Type B pancreatic cell (in vitro differentiated cells): ENCODE data around the gene SPAG16. TPM values are rescaled to one million over a fixed set of nuclear protein-coding genes. Genes with fewer than 3 reads are reported as not detected.
"Not testable (repeated sequence)": the region's sequence is repeated elsewhere in the genome, so short reads cannot be mapped to it uniquely, and the experiment has no call there.

ENCODE experiments used
- DNase-seq: peaks from one replicate; pipeline ENCODE4 v3.0.0; 2021; ENCODE audit warnings: mixed read lengths; ENCODE audit not compliant: unreplicated experiment; ENCODE audit errors: extremely low spot score
- H3K27ac Mint-ChIP-seq: 2 replicates; pipeline ENCODE4 v1.8.0; 2021; ENCODE audit warnings: mild to moderate bottlenecking, mixed read lengths
- H3K27me3 Mint-ChIP-seq: 2 replicates; pipeline ENCODE4 v1.8.0; 2021; ENCODE audit warnings: mixed read lengths
- H3K36me3 Mint-ChIP-seq: 2 replicates; pipeline ENCODE4 v1.8.0; 2021; ENCODE audit warnings: mixed read lengths
- H3K4me1 Mint-ChIP-seq: one replicate; pipeline ENCODE4 v1.8.0; 2021; ENCODE audit warnings: mixed read lengths; ENCODE audit not compliant: unreplicated experiment
- H3K4me3 Mint-ChIP-seq: 2 replicates; pipeline ENCODE4 v1.8.0; 2021; ENCODE audit warnings: mild to moderate bottlenecking, mixed read lengths
- H3K9me3 Mint-ChIP-seq: 2 replicates; pipeline ENCODE4 v1.8.0; 2021; ENCODE audit warnings: mixed read lengths
- total RNA-seq: library from RNA; stranded (reverse); gene quantifications from 2 replicates; pipeline ENCODE4 v1.2.1, GENCODE V29; 2021; ENCODE audit warnings: low replicate concordance
- TF ChIP-seq, protein P1 (sequence below): fragments of 200-600 bp; sonication (generic); conservative IDR thresholded peaks from 2 replicates; pipeline ENCODE4 v1.5.0; 2021; ENCODE audit warnings: antibody characterized with exemption, mild to moderate bottlenecking

Gene SPAG16
- total RNA-seq, 1 donor from 2014 or later = 54.8 TPM

DNA sequence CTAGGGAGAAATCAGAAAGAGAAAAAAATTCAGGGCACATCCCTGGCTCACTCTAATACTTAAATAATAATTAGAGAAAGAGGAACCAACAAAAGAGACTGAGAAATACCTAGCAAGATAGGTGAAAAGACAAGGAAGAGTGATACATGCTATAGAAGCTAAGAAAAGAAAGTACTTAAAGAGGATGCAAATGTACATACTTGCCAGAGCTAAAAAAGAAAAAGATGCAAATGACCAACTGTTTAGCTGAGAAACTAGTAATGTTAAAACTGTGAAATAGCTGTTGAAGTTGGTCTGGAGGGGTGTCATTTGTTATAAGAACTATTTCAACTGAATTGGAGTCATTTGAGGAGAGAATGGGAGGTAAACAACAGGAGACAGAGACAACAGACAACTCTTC, 412.2 kb downstream of the SPAG16 start:
- TF ChIP-seq, protein P1, sequence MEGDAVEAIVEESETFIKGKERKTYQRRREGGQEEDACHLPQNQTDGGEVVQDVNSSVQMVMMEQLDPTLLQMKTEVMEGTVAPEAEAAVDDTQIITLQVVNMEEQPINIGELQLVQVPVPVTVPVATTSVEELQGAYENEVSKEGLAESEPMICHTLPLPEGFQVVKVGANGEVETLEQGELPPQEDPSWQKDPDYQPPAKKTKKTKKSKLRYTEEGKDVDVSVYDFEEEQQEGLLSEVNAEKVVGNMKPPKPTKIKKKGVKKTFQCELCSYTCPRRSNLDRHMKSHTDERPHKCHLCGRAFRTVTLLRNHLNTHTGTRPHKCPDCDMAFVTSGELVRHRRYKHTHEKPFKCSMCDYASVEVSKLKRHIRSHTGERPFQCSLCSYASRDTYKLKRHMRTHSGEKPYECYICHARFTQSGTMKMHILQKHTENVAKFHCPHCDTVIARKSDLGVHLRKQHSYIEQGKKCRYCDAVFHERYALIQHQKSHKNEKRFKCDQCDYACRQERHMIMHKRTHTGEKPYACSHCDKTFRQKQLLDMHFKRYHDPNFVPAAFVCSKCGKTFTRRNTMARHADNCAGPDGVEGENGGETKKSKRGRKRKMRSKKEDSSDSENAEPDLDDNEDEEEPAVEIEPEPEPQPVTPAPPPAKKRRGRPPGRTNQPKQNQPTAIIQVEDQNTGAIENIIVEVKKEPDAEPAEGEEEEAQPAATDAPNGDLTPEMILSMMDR = no peak
- Mint-ChIP-seq H3K27me3 (no peaks in the 10 kb centered on the region), H3K4me1 (no peaks in the 10 kb centered on the region), H3K36me3 (no peaks in the 10 kb centered on the region), H3K4me3 (no peak overlapping the region), H3K27ac (no peak overlapping the region), H3K9me3 (no peaks in the 10 kb centered on the region)
- no peak for DNase-seq

DNA sequence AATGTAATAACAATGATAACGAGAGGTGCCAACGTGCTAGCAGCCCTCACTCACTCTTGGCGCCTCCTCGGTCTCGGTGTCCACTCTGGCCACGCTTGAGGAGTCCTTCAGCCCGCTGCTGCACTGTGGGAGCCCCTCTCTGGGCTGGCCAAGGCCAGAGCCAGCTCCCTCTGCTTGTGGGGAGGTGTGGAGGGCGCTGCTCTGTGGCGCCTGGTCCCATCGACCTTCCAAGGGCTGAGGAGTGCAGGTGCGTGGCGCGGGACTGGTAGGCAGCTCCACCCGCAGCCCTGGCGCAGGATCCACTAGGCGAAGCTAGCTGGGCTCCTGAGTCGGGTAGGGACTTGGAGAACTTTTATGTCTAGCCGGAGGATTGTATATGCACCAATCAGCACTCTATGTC, 417.1 kb downstream of the SPAG16 start:
- H3K4me3 Mint-ChIP-seq, H3K27me3 Mint-ChIP-seq, H3K4me1 Mint-ChIP-seq: not testable (repeated sequence)

DNA sequence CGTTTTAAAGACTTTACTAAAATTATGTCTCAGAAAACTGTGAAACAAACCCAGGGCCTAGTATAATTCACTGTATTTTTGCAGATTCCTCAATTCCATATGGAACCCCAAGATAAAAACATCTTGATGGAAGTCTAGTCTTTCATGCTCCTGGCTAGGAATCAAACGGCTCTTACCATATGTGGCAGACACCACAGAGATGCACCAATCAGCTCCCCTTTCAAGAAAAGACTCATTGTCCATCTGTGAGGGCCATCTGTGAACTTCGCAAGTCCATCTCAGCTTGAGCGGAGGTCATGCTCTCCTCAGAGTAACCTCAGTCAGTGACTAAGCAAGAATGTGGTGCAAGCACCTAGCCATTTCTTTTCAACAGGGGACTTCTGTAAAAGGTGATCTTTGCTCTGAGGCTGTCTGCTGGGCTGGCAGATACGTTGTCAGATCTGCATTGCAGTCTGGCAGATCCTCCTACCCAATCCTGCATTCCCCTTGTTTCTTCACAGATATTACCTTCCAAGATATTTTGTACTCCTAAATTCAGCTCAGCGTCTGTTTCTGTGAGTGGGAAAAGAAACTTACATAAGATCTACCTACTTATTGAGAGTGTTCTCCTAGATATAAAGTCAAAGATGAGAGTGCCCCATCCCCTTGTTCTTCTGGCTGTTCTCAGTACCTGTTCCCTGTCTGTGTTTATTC, 419.3 kb downstream of the SPAG16 start:
- TF ChIP-seq, protein P1 = no peak
- Mint-ChIP-seq H3K4me1 (no peaks in the 10 kb centered on the region), H3K4me3 (no peak overlapping the region), H3K27me3 (no peaks in the 10 kb centered on the region), H3K27ac (no peak overlapping the region), H3K9me3 (no peaks in the 10 kb centered on the region), H3K36me3 (no peaks in the 10 kb centered on the region)
- no peak for DNase-seq

More for the DNA sequence above, 417.1 kb downstream of the SPAG16 start:
- H3K27ac Mint-ChIP-seq, H3K9me3 Mint-ChIP-seq, DNase-seq, H3K36me3 Mint-ChIP-seq: not testable (repeated sequence)

DNA sequence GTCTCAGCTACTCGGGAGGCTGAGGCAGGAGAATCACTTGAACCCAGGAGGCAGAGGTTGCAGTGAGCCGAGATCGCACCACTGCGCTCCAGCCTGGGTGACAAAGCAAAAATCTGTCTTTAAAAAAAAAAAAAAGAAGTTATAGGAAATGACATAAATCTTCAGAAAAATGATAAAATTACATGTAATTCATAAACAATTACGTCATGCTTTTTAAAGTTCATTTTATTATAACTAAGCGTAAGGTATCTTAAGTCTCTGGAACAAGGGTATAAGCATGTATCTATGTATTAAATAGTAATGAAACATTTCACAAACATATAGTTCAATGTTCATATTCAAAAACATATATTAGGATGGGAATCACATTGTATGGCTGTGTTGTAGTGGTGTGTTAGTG, 425.9 kb downstream of the SPAG16 start:
- Mint-ChIP-seq H3K4me3 (no peak overlapping the region), H3K36me3 (no peaks in the 10 kb centered on the region), H3K4me1 (no peaks in the 10 kb centered on the region), H3K27ac (no peak overlapping the region), H3K9me3 (no peaks in the 10 kb centered on the region), H3K27me3 (no peaks in the 10 kb centered on the region)
- DNase-seq = no peak
- TF ChIP-seq, protein P1 = no peak

DNA sequence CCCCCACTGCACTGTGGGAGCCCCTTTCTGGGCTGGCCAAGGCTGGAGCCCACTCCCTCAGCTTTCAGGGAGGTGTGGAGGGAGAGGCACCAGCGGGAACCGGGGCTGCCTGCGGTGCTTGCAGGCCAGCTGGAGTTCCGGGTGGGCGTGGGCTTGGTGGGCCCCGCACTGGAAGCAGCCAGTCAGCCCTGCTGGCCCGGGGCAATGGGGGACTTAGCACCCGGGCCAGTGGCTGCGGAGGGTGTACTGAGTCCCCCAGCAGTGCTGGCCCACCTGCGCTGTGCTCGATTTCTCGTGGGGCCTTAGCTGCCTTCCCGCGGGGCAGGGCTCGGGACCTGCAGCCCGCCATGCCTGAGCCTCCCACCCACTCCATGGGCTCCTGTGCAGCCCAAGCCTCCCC, 434.1 kb downstream of the SPAG16 start:
- not testable (repeated sequence) for H3K9me3 Mint-ChIP-seq, H3K4me3 Mint-ChIP-seq, H3K27me3 Mint-ChIP-seq, H3K4me1 Mint-ChIP-seq, DNase-seq, H3K27ac Mint-ChIP-seq, H3K36me3 Mint-ChIP-seq

DNA sequence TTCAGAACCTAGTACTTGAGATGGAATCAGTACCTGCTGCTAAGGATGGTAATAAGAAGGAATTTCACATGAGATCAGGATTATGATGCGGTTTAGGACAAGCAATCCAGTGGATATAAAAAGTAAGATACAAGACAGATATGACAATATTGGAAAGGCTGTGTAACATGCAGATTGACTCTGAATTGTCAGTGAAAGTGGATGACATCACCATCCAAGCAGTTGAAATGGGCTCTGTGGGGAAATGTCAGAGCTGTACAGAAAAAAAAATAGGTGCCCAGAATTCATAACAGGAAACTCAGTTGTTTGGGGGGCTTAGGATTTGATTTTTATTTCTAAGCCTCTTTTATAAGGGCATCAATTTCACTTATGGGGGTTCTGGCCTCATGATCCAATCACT, 438.3 kb downstream of the SPAG16 start:
- TF ChIP-seq, protein P1 = no peak
- H3K36me3 Mint-ChIP-seq = no peaks in the 10 kb centered on the region
- no peaks in the 10 kb centered on the region for H3K9me3 Mint-ChIP-seq
- DNase-seq = no peak
- H3K27ac Mint-ChIP-seq = no peak overlapping the region
- H3K4me3 Mint-ChIP-seq = no peak overlapping the region
- H3K27me3 Mint-ChIP-seq = no peaks in the 10 kb centered on the region
- H3K4me1 Mint-ChIP-seq = no peaks in the 10 kb centered on the region

DNA sequence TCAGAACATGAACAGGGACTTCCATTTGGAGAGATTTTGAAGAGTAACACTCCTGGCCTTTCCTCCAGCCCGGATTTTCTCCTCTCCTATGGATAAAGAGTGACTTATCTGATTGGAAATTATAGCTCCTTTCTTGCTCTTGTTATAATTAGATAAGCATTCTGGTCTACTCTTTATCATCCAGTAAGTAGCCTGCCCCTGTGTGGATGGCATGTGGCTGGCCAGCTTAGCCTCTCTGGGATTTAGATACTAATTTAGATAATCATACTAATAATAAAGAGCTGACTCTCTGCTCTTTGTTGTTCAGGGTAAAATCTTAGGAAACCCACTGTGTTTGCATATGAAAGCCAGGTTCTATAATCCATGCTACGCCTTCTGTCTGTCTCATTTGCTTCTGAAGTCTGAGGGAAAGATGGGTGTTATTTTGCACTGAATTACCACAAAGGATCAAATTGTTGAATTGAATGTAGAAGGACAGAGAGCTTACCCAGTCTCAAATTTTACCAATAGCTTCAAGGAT, 438.8 kb downstream of the SPAG16 start:
- H3K9me3 Mint-ChIP-seq = no peaks in the 10 kb centered on the region
- H3K27me3 Mint-ChIP-seq = no peaks in the 10 kb centered on the region
- no peaks in the 10 kb centered on the region for H3K36me3 Mint-ChIP-seq
- no peak overlapping the region for H3K4me3 Mint-ChIP-seq
- TF ChIP-seq, protein P1 = no peak
- H3K27ac Mint-ChIP-seq = no peak overlapping the region
- H3K4me1 Mint-ChIP-seq = no peaks in the 10 kb centered on the region
- DNase-seq = no peak
